HG03521 (cell line): ENCODE data around the gene SEC24C.
A peak's percentile ranks its signal among the peaks of the same experiment; 100 is the strongest.
"Not testable (repeated sequence)": the region's sequence is repeated elsewhere in the genome, so short reads cannot be mapped to it uniquely, and the experiment has no call there.

Experiments used
- ATAC-seq: cut with Tn5 transposase; IDR thresholded peaks from one replicate; pipeline ENCODE4 v1.9.1; 2021; ENCODE audit warnings: mild to moderate bottlenecking, moderate library complexity; ENCODE audit not compliant: unreplicated experiment

Gene SEC24C, protein sequence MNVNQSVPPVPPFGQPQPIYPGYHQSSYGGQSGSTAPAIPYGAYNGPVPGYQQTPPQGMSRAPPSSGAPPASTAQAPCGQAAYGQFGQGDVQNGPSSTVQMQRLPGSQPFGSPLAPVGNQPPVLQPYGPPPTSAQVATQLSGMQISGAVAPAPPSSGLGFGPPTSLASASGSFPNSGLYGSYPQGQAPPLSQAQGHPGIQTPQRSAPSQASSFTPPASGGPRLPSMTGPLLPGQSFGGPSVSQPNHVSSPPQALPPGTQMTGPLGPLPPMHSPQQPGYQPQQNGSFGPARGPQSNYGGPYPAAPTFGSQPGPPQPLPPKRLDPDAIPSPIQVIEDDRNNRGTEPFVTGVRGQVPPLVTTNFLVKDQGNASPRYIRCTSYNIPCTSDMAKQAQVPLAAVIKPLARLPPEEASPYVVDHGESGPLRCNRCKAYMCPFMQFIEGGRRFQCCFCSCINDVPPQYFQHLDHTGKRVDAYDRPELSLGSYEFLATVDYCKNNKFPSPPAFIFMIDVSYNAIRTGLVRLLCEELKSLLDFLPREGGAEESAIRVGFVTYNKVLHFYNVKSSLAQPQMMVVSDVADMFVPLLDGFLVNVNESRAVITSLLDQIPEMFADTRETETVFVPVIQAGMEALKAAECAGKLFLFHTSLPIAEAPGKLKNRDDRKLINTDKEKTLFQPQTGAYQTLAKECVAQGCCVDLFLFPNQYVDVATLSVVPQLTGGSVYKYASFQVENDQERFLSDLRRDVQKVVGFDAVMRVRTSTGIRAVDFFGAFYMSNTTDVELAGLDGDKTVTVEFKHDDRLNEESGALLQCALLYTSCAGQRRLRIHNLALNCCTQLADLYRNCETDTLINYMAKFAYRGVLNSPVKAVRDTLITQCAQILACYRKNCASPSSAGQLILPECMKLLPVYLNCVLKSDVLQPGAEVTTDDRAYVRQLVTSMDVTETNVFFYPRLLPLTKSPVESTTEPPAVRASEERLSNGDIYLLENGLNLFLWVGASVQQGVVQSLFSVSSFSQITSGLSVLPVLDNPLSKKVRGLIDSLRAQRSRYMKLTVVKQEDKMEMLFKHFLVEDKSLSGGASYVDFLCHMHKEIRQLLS

DNA sequence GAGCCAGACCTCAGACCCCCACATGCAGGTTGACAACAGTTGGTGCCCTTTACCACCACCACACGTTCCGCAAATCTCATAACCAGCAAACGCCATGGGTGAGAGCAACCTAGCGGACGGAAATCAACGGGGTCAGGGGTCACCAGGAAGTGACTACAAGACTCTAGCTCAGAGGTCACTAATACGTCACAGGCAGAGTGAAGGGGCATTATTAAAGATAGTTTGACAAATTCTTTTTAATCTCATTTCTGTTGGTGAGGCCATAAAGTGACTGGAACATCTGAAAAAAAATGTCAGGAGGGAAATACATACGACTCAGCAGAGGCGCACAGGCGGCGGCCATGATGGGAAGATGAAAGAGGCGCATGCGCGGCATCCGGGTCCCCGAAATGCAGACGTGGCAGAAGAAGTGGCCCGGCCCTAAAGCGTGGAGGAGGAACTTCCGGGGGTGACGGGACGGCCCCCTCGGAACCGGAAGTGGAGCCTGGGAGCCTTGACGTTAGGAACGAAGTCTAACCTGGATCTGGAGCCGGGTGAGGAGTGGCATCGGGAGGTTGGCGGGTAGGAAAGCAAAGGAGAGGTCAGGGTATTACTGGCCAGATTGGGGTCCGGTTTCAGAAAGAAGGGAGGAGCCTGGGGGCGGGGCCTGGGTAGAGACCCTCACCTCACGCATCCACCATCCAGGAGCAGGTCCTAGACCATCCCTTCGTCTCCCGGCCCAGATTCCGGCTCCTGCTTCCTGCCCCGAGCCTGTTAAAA is at the start of gene SEC24C:
Gene SEC24C (plus strand): TSS at position 468 of the 759 bp plus-strand sequence. CDS start 2,461 bp downstream, outside the sequence.
- ATAC-seq: peak; percentile 88

DNA sequence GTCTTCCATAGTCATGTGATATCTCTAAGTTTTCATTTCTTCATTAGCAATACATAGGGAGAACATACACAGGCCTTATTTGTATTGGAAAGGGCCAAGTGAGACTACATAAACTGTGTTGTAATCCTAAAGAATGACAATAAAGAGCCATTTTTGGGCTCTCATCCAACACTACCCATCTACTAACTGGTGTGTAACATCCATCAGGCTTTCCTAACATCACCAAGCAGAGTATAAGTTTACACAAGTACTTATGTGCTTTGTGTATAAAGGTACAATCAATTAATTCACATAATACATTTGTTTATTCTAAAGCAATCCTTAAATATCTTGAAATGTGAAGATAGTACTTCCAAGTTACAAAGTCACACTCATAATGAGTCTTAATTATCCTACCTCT is 48.9 kb upstream of the SEC24C start:
- not testable (repeated sequence) for ATAC-seq

DNA sequence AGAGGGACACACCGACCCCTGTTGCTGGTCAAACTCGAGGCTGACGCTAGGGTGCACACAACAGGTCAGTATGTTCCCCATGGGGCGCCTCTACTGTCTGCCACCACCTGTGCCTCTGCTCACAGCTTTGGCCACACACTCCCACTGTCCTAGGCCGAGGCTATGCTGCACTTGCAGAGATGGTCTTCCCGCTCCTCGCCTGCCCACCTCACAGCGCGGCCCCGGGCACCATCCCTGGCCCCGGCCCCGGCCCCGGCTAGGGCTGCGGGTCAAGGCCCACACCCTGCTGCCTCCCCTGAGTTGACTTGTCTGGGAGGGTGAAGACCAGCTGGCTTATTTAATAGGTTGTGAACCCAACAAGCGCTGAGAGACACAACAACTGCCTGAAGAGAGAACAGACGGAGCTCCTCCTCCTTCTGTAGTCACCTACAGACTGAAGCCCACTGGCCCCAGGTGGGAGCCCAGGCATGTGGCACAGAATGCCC is 46.5 kb upstream of the SEC24C start, which contains the start of gene AGAP5:
Gene AGAP5 (minus strand): TSS at position 435 of the 485 bp plus-strand sequence. CDS start 354 bp downstream, at position 81.
- ATAC-seq: not testable (repeated sequence)

DNA sequence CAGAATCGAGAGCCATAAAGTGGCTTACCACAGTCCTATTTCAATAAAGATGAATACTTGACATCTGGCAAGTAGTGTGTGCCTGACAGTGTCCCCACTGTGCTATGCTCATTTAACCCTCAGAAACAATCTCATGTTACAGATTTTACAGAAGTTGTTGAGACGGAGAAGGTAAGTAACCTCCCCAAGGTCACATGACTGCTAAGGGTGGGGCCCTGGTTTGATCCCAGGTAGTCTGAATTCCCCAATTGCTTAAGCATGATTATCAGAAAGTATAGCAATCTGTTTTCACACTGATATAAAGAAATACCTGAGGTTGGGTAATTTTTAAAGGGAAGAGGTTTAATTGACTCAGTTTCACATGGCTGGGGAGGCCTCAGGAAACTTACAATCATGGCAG is 45.4 kb upstream of the SEC24C start:
- not testable (repeated sequence) for ATAC-seq

DNA sequence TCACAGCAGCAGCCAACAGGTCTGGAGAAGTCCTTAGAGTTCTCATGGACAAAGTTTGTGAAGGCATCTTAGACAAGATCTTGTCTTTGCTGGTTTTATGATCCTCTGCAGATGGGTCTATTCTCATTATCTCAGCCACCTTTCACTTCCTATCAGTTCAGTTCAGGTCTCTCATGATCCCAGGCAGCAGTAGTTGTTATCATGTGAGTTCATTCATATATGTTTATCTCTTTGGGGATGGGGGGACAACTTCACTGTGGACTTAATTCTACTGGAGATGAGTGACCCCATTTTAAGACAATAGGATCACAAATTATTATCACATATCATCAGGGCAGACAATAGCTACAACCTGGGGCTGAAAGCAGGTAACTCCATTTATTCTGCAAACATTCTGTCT is 40.2 kb upstream of the SEC24C start:
- ATAC-seq: not testable (repeated sequence)

DNA sequence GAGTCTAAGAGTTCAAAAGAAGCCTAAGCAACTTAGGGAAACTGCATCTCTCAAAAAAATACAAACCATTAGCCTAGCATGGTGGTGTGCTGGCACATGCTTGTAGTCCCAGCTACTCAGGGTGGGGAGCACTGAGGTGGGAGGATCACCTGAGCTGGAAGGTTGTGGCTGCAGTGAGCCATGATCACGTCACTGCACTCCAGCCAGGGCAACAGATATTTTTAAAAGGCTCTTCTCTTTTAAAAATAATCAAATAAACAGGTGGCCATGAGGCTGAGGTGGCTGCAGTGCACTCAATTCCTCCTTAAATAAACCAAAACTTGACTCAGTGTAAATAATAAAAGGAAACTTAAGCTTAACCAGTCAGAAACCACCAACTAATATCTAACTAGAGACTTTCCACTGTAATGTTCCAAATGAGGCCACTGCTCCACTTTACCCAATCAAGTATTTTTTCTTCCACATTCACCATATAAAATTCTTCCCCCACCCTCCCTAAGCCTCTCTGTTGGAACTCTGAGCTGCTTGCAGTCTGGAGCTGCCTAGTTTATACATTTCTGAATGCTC is 38.6 kb upstream of the SEC24C start:
- ATAC-seq: not testable (repeated sequence)

DNA sequence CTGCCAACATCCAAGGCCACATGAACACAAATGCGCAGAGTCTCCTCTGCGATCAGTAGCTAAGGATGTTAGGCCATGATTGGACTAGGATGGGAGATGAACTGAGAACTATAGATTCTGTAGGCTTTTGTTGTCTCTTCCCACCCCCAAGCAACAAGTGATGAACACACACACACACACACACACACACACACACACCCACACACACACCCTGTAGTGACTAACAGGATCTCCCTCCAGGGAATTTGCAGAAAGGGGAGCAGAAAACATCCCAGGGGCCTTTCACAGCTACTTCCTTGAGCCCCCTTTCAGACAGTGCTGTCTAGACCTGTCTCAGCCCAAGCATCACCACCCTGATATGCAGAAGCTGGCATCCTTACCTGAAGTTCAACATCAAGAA is 37.7 kb upstream of the SEC24C start:
- ATAC-seq: not testable (repeated sequence)

DNA sequence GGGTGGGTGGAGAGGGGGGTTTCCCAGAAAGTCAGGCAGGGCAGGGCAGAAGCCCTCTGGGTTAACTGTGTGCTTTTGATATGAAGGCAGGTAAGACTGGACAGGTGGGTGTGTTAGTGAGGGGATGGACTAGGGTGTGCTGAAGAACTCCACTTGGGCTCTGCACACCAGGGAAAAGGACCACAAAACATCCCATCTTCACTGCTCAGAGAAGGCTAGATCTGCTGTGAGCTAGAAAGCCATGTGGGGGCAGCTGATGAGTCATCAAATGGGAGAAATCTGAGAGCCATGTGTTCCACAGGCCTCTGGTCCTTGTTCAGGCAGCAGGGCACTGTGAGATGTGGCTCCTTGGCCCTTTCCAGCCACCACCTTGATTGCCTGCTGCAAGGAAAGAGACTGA is 36.5 kb upstream of the SEC24C start:
- ATAC-seq: not testable (repeated sequence)

DNA sequence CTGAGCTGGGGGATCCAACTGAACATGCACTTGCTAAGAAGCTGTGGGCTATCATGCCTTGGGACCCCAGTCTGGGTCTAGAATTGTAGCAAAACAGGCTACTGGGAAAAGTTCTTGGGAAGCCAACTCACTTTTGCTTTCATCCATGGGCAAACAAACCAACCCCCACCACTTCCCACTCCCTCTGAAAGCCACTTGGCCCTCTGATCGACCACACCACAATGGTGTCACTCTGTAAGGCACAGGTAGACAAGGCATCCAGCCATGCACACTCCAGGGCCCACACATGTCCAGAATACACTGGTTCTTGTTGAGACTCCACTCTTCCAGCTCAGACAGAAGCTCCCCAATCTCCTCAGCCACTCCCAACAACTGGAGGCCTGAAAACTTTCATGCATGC is 36.0 kb upstream of the SEC24C start:
- ATAC-seq: not testable (repeated sequence)

DNA sequence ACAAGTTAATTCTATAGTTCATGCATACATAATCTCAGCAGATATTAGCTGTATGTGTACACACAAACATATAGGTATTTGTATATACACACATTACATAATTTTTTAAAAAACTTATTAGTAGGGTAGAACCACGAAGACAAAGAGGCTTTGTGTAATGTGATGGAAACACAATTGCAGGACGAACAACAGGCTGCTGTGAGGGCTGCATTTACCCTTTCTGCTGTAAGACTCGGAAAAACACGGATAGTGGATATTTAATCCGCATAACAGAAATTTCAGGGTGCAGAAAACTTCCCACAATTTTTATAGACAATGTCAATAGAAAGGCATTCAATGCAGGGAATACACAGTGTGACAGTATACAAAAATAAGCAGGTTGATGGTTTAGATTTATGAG is 32.5 kb upstream of the SEC24C start:
- ATAC-seq: not testable (repeated sequence)

DNA sequence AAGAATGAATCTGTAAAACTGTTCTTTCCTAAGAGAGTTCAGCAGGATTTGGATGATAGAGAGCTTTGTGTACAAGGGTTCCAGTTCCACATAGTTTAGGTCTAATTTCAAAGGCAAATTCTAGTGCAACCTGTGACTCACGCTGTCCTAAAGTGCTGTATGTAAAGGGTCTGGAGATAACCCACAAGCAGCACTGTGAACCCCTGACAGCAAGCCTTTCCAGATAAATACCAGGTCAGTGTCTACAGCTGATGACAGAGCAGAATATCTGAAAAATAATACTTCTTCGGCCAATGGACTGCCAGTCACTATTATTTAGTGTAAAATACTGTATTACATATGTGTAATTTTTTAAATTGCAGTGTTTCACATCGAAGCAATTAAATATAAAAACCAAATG is 30.3 kb upstream of the SEC24C start:
- not testable (repeated sequence) for ATAC-seq

DNA sequence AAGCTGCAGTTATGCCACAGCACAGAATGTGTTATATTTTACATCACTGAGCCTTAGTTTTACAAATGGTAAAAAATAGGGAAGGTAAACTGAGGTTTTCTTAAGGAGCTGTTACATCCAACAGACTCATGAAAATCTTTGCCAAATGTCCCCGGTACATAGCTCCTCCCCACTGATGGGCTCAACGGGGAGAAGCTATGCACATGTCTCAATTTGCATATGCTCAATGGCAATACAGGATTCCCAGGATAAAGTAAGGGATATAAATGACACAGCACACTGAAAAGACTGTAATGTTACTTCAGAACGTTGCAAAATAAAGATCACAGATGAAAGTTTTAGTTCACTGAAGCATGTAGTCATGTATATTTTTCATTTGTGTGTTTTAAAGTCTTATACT is 29.7 kb upstream of the SEC24C start:
- ATAC-seq: not testable (repeated sequence)

DNA sequence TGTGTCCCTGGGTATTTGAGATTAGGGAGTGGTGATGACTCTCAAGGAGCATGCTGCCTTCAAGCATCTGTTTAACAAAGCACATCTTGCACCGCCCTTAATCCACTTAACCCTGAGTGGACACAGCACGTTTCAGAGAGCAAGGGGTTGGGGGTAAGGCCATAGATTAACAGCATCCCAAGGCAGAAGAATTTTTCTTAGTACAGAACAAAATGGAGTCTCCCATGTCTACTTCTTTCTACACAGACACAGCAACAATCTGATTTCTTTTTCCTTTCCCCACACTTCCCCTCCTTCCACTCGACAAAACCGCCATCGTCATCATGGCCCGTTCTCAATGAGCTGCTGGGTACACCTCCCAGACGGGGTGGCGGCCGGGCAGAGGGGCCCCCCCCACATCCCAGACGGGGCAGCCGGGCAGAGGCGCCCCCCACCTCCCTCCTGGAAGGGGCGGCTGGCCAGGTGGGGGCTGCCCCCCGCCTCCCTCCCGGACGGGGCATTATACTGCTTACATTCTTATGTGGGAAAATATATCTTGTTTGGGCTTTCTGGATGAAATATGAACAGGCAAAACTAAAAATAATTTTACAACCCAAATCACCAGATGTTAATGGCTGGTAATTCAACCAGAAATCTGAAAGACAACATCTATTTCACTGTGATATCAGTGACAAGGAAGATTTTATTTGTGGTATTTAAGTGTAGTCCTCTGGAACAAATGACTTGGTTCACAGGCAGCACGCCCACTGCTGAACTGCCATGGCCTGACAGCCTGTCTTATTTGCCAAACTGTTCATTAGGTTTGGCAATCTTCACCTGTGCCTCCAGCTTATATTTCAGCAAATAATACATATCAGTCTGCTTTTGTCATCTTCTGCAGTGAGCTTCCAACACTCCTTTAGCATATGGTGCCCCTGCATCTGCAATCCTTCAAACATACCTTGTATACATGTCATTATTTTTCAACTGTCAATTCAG is 28.7 kb upstream of the SEC24C start:
- not testable (repeated sequence) for ATAC-seq

DNA sequence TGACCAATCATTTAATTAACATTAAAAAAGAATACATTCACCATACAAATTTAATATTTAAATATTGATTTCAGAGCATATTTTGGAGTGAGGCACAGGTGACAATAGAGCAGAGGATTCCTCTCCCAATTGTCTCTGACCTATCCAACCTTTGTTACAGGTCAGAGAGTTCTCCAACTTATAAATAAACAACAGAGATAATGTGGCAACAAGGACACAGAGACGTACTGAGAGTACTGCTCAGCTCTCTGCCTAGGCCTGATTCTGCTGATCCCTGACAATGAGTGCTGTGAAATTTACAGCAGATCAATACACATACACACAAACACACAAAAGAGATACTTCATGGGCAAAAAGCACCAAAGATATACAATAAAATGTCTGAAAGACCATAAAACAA is 27.9 kb upstream of the SEC24C start:
- no peak for ATAC-seq

DNA sequence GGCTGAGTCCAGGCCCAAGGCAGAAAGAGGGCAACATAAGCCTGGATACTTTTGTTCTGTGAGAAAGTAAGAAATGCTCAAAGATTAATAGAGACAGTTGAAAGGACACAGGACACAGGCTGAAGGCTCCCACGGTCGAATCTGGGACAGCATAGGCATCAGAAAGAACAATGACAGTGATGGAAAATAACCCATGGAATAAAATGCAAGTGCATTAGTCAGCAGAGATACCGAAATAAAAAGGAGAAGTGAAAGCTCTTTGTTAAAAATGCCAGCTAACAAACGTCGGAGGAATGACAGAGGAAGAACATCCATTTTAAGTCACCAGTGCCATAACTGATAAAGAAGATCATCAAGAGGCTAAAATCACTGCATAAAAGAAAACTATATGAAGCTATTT is 26.6 kb upstream of the SEC24C start:
- no peak for ATAC-seq

DNA sequence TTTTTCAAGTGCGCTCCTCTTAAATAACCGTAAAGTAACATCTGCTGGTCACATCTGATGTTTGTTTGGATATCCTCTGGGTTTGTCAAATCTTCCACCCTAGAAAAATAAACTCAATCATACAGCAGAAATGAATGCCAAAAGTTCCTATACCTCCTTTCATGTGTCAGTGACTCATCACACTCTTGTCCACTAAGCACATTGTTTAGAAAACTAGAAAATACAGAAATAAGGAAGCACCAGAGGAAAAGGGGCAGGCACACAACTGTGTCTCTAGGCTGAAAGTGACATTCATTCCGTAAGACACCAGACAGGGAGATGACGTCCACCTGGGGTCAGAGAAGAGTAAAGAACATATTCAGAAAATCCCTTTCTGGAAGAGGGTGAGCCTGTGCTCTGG is 23.6 kb upstream of the SEC24C start:
- not testable (repeated sequence) for ATAC-seq

DNA sequence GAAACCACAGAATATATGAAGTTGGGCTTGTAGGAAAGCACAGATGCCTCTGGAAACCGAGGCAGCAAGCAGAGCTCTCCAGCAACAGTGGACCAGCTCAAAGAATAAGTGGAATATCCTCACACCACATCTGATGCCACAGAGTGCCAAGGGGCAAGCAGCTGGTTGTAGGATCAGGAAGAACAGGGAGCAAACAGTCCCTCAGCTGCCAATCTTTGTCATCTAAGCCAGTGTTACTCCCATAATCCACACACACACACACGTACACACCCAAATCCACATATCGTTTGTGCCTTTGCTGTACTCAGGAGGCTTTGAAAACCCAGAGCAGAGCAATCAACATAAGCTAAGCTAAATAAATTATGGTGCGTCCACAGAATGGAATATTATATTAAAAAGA is 20.7 kb upstream of the SEC24C start:
- no peak for ATAC-seq

DNA sequence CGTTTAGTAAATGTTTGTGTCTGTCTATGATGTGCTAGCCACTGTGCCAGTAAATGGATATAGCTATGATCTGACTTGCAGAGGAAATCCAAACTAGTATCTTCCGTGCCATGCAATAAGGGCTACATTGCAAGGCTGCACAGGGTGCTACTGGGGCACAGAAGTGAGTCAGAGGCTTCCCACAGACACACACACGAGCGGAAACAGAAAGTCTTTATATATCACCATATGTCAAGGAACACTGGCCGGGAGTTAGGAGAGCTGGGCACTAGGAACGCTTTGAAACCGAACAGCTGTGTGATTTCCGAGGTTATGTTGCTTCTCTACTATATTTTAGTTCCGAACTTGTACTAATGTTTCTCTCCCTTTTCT is 14.4 kb upstream of the SEC24C start:
- ATAC-seq: not testable (repeated sequence)
